ENCODE data around the gene MAJIN.

MAJIN gene

DNA sequence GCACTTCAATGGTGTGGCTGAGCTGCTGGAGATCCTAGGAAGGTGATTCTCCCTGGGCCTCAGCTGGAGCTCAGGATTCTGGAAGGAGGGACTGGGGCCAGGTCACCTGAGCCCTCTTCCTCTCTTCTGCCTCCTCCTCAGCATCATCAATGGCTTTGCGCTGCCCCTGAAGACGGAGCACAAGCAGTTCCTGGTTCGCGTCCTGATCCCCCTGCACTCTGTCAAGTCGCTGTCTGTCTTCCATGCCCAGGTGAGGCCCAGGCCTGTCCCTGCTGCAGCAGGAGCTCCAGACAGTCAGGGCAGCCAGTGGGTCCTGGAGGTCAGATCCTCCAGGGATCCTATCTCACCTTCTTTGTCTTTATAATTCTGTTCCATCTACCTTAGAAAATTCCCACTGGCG, 41.6 kb downstream of the MAJIN start:
- no peak for DNase-seq

DNA sequence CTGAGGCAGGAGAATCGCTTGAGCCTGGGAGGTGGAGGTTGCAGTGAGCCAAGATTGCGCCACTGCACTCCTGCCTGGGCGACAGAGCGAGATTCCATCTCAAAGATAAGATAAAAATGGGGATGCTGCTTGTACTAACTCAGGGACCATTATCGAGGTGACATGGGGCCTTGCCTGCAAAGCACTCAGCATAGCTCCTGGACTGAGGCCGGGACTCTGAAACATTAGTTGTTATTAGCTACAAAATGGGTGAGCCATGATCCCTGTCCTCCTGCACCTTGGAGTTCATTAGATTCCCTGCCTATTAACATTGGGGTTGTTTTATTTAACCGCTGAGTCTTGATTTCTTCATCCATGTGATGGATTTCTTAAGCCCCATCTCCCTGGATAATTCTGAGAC, 42.3 kb downstream of the MAJIN start:
- no peak for DNase-seq

- DNase-seq: no peak
Measured at GRCh38 chr11:64928957-64929356, 43.0 kb downstream of the MAJIN start.

- no peak for DNase-seq
Measured at GRCh38 chr11:64926689-64927088, 45.2 kb downstream of the MAJIN start.

GRCh38 chr11:64925536-64926436, 46.1 kb downstream of the MAJIN start:
- DNase-seq: no peak

- DNase-seq: no peak
Measured at GRCh38 chr11:64924910-64925284, 47.0 kb downstream of the MAJIN start.

GRCh38 chr11:64923944-64924909, 47.7 kb downstream of the MAJIN start, which contains the start of gene PPP2R5B:
TSS of gene PPP2R5B (plus strand) at chr11:64924689. CDS start at chr11:64925735, 1,046 bp downstream.
- DNase-seq: peak; percentile 55

DNA sequence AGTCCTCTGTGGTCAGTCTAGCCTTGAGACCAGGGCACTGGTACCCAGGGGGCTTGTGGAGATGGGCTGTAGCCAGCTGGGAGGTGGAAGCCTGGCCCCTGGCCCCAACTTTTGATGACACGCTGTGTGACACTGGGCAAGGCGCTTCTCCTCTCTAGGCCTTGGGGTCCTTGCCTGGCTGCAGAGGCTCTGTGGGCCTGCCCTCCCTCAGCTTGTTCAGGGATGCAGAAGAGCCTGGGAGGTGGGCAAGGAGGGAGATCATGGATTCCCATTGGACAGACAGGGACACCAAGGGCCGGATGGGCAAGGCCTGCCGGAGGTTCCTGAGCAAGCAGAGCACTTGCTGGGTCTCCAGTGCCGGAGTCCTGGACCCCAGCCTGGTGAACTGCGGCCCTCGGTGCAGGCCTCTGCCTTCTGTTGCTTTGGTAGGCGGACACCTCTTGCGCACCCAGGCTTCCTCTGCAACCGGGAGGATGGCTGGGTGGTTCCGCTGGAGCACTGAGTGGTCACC, 48.7 kb downstream of the MAJIN start:
- DNase-seq: no peak

- no peak for DNase-seq
Measured at GRCh38 chr11:64921384-64921783, 50.5 kb downstream of the MAJIN start.

DNA sequence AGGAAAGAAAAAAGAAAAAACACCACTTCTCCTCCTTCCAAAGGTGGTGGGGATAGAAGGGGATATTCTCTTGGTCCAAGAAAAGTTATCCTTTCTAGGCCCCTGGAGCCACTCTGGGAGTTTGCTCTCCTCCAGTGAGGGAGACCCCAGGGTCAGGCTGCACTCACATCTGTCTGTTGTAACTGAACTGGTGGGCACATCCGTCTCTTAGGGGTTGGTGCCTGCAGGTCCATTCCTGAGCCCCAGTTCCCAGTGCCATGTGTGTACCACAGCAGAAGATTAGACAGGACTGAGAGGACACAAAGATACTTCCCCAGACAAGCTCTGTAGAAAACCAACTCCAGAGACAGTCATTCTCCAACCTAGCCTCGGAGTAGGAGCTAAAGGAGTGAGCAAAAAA, 51.8 kb downstream of the MAJIN start:
- DNase-seq: no peak

- no peak for DNase-seq
Measured at GRCh38 chr11:64919627-64920026, 52.3 kb downstream of the MAJIN start.

DNA sequence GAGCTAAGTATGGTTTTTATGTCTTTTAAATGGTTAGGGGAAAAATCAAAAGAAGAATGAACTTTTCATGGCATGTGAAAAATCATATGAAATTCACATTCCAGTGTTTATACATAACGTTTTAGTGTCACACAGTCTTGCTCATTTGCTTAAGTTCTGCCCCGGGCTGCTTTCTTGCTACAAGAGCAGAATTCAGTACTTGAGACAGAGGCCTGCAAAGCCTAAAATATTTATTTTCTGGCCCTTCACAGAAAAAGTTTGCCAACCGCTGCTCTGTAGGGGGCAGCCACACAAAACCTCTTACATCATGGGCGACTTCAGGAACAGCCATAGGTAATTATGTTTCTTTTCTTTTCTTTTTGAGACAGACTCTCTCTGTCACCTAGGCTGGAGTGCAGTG, 53.9 kb downstream of the MAJIN start:
- DNase-seq: peak; percentile 23

DNA sequence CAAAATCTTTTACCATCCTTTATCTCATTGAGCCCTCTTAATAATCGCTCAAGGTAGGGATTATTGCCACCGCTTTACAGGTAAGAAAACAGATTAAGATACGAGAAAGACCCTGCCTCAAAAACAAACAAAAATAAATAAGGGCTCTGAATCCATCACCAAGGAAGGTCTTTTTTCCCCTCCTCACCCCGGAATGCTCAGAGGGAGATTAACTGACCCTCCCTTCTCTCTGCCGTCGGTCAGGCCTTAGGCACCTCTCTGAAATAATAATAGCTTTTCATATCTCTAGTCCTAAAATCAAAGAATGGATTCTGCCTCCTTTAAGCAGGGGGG, 54.3 kb downstream of the MAJIN start:
- DNase-seq: no peak

DNA sequence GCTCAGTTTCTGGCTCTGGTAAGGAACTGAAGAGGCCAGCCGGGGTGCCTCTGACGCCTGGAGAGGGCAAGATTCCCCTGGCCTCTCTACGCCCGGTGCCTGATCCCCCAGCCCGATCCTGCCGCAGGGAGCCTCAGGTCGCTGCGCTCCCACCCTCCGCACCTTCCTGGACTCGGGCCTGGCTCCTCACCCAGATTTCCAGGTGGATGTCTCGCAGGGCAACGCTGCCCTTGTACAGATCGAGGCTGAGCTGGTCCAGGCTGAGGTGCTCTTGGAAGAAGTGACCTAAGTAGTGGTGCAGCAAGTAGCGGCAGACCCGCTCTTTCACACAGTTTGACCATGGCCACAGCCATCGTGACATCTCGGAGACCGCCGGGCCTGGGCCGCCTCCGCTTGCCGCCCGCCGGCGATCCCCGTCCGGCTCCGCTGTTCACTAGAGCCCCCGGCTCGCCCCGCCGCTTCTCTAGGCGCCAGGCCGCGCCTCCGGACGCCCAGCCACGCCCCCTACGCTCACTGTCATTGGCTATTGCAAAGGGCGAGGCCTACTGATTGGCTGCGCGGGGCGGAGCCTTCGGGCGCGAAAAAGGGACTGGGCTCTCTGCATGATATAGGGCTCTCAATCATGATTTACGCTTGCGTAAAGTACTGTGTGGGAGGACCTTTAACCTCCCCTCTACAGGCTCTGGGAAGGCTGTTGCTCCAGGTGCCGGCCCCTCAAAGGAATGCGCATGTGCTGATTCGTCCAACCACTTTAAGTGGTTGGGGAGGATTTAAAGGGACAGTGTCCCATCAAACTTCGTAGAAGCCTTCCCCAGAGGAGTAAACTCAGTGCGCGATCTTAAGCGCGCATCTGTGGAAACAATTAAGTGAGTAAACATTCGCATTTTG, 54.9 kb downstream of the MAJIN start, which contains the start of gene ATG2A:
TSS of gene ATG2A (minus strand) at position 435 of the 888 bp plus-strand sequence. CDS start at position 361, 74 bp downstream.
- DNase-seq: peak; percentile 99

DNA sequence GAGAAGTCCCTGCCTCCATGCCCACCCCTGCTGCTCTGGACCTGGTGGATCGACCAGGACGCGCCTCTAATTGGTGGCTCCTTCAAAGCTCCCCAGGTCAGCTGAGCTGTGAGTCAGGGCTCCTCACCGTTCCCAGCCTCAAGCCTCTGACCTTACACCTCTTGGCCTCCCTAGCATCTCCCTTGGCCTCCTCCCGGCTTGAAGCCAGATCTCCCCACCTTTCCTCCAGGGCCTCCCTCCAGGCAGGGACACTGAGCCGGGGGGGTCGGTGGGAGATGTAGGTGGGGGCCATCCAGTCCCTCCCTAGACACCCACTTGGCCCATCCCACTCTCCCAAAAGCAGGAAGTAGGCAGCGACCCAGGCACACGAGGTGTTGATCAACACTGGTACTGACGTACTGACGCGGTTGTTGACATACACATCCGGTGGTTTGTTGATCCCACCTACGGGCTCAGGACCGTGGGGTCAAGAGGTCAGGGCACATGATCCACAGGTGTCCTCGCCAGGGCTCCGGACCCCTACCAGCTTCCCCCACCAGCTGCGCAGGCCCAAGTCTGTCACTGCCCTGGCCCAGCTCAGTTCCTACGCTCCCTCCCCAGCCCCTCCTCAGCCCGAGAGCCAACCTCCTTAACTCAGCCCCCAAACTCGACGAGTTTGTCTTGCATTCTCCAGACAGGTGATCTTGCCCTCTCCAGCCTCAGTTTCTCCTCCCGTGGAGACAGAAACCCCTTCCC, 55.7 kb downstream of the MAJIN start:
- no peak for DNase-seq

DNA sequence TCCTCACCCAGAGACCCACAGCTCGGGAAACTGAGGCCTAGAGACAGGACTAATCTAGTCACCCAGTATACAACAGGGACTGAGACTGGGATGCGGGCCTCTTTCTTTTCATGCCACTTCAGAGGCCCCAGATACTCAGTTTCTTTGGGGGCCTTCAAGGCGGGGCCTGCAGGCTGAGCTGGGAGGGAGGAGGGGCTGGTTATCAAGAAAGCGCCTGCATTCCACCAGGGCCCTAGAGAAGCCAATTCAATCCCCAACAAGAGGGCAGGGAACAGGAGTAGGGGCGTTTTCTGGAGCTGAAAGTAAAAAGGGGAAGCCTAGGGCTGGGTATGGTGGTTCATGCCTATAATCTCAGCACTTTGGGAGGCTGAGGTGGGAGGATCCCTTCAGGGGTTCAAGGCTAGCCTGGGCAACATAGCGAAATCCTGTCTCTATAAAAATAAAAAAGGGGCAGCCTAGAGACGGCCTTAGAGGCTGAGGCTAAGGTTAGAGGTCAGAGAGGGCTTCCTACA, 56.5 kb downstream of the MAJIN start:
- no peak for DNase-seq

DNA sequence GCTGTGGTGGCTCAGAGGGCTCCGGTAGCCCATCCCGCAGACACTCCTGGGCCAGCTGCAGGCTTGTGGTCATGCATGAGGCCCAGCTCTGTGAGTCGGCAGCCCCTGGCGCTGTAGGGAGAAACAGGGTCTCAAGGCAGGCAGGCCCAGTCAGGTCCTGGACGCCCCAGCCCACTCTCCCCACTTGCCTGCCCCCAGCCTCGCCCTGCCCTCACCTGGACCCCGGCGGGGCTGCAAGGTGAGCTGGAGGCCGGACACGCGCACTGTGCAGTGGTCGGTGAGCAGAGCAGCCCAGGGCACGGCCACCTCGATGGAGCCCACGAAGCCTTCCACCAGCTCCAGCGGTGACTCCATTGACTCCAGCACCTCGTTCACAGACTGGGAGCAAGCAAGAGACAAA, 57.8 kb downstream of the MAJIN start:
- DNase-seq: no peak

GRCh38 chr11:64913171-64913727, 58.7 kb downstream of the MAJIN start:
- no peak for DNase-seq

DNA sequence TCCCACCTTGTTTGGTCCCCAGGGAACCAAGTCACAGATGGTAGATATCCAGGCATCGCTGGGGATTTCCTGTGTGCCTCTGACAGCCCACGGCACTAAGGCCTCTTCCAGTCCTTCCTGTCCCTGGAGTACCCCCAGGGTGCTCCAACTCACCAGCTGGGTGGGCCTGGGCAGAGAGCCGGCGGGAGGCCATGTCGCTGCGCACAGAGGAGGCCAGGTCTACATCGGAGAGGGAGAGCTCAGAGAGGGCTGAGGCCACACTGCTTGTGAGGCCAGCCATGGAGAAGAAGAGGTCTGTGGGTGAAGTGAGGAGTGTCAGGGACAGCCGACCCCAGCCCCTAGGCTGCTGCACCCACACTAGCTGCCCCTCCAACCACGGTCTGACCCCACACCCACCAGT, 60.2 kb downstream of the MAJIN start:
- no peak for DNase-seq

DNA sequence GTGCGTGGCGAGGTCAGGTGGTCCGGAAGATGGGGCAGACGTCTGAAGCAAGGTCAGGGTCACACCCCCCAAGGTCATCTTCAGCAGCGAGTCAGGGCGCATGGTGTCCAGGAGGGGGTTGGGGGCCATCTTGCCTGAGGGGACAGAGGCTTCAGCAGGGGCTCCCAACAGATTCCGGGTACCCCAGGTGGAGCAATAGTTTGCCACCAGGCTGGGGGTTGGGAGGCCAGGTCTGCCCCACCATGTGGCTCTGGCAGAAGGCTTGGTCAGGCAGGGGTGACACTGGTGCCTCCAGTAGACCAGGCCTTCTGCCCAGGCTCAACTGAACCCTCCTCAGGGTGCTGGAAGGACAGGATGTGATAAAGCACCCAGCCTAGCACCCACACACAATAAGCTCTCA, 60.8 kb downstream of the MAJIN start:
- DNase-seq: no peak

DNA sequence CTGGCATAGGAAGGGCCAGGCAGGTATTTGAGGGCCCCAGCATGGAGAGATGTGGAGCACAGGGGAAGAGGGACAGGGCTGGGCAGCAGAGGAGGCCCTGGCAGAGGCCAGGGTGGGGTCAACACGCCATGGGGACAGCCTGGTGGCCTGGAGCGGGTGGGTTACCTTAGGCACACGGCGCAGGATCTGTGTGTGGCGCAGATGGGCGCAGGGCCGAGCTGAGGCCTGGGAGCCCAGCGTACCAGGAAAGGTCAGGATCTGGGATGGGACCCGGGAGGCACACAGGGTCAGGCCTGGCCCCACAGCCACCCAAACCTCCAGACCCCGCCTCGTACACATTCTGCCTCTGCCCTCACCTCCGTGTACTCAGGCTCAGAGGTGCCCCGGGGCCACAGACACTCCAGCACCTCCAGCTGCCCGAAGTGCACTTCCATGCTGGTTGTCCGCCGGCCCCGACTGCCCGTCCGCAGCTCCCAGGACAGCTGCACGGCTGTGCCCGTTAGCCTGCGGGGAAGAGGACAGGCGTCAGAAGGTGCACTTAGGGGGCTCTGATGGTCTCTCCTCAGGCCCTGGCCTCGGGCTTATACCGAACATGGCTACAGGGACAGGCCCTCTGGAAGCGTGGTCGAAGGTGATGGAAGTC, 61.3 kb downstream of the MAJIN start:
- DNase-seq: no peak

All from GF-D8 (cell line).